22Rv1 (cell line): ENCODE results near the gene FBXW8.

Experiments used
- ZFX ChIP-seq: fragments of 450-650 bp; IDR thresholded peaks from 2 replicates; pipeline ENCODE4 v1.6.1; 2017; ENCODE audit warnings: antibody characterized with exemption, borderline replicate concordance
- TF ChIP-seq, protein P1 (sequence below): fragments of 450-650 bp; IDR thresholded peaks from 2 replicates; pipeline ENCODE4 v1.5.1; 2017; ENCODE audit warnings: mild to moderate bottlenecking

DNA sequence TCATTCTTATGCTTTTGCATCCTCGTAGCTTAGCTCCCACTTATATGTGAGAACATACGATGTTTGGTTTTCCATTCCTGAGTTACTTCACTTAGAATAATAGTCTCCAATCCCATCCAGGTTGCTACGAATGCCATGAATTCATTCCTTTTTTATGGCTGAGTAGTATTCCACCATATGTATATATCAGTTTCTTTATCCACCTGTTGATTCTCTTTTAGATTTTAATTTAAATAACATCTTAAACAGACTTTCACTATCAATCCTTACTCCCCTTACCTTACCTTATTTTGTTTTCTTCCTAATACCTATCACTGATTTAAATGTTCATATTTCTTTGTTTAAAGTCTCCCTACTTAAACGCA lies 488 bp upstream of the FBXW8 start:
- TF ChIP-seq, protein P1, sequence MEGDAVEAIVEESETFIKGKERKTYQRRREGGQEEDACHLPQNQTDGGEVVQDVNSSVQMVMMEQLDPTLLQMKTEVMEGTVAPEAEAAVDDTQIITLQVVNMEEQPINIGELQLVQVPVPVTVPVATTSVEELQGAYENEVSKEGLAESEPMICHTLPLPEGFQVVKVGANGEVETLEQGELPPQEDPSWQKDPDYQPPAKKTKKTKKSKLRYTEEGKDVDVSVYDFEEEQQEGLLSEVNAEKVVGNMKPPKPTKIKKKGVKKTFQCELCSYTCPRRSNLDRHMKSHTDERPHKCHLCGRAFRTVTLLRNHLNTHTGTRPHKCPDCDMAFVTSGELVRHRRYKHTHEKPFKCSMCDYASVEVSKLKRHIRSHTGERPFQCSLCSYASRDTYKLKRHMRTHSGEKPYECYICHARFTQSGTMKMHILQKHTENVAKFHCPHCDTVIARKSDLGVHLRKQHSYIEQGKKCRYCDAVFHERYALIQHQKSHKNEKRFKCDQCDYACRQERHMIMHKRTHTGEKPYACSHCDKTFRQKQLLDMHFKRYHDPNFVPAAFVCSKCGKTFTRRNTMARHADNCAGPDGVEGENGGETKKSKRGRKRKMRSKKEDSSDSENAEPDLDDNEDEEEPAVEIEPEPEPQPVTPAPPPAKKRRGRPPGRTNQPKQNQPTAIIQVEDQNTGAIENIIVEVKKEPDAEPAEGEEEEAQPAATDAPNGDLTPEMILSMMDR, result no peak
- no peak for TF ChIP-seq ZFX
